HG03103 (cell line): Measurements from ENCODE around the gene PLXNB3.

Experiments used
- ATAC-seq: cut with Tn5 transposase; IDR thresholded peaks from one replicate; pipeline ENCODE4 v1.9.1; 2021; ENCODE audit warnings: low read depth; ENCODE audit not compliant: unreplicated experiment

PLXNB3 gene

DNA sequence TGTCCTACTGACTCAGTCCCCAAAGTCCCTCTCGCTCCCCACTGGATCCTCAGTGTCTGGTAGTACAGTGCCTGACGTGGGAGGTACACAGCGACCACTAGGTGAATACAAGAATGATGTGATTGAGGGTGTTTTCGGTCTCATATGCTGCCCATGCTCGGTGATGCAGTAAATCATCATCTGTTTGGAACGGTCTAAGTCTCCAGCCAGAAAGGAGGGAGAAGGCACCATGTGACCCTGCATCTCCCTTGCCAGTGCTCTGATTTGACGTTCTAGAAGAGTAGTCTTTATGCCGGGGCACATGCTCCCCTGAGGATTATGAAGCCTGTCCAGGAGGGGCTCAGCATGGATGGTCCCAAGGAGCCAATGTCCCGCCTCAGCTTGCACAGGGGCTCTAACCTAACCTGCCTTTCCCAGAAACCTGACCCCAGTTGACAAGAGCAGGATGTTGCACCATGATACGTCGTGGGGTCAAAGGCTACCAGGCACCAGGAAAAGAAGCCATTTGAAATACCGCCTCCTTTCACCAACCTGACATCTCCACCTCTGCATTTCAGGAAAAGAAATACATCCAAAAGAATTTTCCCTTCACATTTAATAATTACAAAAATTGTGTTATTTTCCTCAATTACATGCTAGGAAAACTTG, 13.8 kb upstream of the PLXNB3 start:
- no peak for ATAC-seq

GRCh38 chrX:153755136-153755535, 8.9 kb upstream of the PLXNB3 start:
- no peak for ATAC-seq

DNA sequence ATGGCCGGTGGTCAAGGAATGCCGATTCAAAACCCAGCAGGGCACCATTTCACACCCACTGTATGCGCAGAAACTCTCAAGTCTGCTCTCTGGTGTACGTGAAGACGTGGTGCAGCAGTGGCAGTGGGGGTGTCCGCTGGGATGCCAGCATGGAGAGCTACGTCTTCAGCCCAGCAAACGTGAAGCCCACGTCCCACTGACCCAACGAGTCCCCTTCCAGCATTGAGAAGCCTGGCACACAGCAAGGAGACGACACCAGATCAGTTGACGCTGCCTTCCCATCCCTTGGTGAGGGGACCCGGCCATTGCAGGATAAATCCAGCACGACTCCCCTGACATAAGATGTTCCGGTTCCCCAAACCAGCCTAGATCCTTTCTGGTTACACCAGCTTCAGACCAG, 2.2 kb upstream of the PLXNB3 start:
- ATAC-seq: no peak

DNA sequence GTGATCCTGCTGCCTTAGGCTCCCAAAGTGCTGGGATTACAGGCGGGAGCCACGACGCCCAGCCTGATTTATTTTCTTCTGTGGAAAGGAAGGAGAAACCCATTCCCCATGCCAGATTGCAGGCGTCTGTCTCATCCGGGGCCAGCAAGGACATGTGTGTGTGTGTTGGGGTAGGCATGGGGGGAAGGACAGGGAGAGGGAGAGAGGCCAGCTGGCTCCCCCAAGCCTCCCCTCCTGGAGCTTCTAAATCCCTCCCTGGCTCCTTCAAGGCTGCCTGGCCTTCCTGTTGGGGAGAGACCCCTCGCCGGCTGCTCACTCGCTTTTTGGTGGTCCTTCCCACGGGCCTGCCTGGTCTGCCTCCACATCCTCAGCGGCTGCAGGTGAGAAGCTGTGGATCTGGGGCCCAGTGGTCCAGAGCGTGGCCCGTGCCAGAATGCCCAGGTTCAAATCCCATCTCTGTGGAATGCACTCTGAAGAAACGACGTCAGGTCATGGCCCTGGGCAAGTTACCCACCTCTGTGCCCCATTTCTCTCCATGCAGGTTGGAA, 1.3 kb upstream of the PLXNB3 start:
- ATAC-seq: no peak

GRCh38 chrX:153763298-153763932, 634 bp upstream of the PLXNB3 start:
- ATAC-seq: no peak

GRCh38 chrX:153764786-153765137, 713 bp downstream of the PLXNB3 start:
- no peak for ATAC-seq

- ATAC-seq: no peak
Observed at GRCh38 chrX:153765138-153766079, 1.4 kb downstream of the PLXNB3 start.

DNA sequence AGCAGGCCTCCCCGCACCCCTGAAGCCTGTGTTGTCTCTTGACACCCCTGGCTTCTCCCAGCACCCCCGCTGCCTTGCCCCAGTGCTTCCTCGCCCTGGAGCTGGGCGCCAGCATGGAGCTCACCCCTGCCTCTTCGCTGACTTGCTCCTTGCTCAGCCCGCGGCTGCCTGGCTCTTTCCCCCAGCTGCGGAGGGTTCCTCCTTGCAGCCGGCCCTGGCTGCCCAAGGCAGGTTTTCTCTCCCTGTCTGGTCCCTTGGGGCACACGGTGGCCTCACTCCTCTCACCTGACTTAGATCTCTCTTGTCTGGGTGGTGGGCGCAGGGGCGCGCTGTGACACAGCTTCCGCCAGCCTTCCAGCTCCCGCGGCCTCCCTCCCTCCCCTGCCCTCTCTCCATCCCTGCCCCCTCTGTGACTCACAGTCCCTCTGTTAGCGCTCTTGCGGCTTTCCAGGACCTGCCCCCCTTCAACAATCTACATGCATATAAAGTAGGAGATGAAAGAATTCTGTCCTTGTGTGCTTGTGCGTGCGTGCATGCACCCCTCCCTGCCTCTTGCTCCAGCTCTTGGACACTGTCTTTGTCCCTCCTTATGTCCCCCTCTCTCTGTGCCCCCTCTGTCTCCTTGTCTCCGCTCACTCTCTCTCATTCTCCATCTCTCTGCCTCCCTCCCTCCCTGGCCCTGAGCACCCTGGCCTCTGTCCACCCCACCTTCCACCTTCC, 2.2 kb downstream of the PLXNB3 start:
- ATAC-seq: no peak

- no peak for ATAC-seq
Observed at GRCh38 chrX:153766871-153767673, 3.0 kb downstream of the PLXNB3 start.

DNA sequence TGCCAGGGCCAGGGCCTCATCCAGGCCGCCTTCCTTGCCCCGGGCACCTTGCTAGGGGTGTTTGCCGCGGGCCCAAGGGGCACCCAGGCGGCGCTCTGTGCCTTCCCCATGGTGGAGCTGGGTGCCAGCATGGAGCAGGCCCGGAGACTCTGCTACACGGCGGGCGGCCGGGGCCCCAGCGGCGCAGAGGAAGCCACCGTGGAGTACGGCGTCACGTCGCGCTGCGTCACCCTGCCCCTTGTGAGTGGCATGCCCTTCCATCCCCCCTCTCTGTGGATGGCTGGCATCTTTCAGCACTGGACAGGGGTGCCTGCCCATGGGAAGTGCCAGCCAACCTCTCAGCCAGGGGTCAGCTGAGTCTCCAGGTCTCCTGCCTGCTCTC, 3.6 kb downstream of the PLXNB3 start:
- ATAC-seq: no peak

DNA sequence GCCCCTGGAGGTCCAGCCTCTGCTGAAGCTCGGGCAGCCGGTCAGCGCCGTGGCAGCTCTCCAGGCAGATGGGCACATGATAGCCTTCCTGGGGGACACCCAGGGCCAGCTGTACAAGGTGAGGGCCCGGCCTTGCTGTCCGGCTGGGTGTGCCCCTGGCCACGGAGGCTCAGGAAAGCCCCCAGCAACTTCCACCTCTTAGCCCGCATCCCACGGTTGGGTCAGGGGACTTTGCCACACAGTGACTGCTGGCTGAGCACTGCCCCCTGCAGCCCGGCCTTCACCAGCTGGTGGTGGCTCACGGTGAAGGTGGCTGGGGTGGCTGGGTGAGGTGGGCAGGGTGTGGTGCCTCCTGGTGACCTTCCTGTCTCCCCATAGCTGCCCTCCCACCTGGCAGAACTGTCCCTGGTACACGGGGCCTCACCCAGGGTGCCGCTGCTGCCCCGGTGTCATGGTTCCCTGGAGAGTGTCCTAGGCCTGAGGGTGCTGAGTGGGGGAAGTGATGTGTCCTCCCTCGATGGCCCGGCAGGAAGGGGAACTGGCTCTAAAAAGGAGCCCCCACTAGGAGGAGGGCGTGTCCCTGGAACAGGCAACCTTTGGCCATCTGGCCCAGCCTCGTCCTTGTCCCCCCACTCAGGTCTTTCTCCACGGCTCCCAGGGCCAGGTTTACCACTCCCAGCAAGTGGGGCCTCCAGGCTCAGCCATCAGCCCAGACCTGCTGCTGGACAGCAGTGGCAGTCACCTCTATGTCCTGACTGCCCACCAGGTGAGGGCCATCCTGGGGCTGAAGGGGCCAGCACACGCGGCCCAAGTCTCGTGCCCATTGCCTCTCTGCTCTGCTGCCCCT, 4.5 kb downstream of the PLXNB3 start:
- no peak for ATAC-seq

DNA sequence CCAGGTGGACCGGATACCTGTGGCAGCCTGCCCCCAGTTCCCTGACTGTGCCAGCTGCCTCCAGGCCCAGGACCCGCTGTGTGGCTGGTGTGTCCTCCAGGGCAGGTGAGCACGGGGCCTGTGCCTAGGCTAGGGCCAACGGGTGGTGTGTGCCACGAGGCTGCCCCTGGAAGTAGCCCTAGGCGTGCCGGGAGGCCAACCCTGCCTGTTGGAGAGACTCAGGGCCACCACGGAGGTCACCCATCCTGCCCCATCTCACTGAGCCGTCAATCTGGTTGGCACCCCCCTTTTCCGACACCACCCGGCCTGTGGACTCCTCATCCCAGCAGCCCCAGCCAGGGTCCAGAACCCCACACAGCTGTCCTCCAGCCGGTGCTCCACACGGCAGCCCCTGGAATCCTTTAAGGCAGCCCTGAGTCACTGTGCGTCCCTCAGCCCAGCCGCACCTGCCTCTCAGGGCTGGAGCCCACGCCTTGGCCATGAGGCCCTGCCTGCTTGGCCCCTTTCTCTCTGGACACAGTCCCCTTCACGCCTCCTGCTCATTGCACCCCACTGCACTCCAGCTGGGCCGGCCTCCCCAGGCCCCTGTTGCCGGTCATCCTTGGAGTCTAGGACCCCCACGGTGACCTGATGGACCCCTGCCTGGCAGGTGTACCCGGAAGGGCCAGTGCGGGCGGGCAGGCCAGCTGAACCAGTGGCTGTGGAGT, 5.3 kb downstream of the PLXNB3 start:
- no peak for ATAC-seq

DNA sequence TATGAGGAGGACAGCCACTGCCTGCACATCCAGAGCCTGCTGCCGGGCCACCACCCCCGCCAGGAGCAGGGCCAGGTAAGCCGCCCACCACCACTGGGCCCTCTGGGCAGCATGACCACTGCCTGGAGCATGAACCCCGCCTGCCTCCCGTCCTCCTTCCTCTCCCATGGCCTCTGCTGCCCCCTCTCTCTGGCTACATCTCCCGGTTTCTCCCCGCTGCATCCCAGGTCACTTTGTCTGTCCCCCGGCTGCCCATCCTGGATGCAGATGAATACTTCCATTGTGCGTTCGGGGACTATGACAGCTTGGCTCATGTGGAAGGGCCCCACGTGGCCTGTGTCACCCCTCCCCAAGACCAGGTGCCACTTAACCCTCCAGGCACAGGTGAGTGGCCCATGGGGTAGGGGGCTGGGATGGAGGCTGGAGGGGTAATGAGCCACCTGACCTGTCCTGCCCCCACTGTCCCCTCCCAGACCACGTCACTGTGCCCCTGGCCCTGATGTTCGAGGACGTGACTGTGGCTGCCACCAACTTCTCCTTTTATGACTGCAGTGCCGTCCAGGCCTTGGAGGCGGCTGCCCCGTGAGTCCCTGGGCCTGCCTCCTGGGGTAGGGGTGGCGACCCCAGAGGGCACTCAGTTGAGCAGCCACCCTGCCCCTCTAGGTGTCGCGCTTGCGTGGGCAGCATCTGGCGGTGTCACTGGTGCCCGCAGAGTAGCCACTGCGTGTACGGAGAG, 6.0 kb downstream of the PLXNB3 start:
- ATAC-seq: no peak

DNA sequence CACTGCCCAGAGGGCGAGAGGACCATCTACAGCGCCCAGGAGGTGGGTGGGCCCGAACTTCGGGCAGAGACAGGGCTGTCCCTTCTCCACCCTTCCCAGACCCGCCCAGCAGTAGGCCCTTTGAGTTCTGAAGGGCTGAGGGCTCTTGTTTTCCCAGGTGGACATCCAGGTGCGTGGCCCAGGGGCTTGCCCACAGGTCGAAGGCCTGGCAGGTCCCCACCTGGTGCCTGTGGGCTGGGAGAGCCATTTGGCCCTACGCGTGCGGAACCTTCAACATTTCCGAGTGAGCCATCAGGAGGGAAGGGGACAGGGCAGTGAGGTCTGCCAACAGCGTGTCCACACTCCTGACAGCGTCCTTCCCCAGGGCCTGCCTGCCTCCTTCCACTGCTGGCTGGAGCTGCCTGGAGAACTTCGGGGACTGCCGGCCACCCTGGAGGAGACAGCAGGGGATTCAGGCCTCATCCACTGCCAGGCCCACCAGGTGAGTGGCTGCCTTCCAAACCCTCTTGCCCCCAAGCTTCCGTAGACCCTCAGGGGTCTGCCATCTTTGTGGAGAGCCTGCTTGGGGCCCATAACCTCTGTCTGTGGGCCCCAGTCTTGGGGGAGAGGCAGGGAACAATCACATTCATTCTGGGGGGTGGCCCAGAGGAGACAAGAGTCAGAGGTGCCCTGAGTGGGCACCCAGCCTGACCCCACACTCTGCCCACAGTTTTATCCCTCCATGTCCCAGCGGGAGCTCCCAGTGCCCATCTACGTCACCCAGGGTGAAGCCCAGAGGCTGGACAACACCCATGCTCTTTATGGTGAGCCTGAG, 6.8 kb downstream of the PLXNB3 start:
- ATAC-seq: no peak

DNA sequence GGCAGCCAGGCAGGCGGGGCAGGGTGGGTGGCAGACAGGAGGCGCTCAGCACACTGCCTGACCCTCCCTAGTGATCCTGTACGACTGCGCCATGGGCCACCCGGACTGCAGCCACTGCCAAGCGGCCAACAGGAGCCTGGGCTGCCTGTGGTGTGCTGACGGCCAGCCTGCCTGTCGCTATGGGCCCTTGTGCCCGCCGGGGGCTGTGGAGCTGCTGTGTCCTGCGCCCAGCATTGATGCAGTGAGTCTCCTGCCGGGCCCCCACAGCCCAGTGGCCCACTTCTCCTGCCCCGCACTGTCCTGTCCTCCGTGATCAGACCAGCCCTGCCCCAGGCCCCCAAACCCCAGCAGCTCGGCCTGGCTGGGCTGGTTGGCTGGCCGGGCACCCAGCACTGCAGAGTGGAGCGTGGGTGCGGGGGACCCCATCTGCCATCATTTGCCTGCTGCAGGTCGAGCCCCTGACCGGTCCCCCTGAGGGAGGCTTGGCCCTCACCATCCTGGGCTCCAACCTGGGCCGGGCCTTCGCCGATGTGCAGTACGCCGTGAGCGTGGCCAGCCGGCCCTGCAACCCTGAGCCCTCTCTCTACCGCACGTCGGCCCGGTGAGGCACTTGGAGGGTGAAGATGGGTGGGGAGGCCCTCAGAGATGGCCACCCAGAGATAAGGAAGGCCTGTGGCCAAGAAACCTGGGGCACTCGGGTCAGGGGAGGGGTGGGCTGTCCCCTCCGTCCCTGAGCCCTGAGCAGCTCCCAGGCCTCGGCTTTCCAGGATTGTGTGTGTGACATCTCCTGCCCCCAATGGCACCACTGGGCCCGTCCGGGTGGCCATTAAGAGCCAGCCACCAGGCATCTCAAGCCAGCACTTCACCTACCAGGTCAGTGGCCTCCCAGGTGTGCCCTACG, 7.6 kb downstream of the PLXNB3 start:
- ATAC-seq: no peak
